HG02571 (cell line): ENCODE measurements around the gene FOXE3.

Experiments used
- ATAC-seq: cut with Tn5 transposase; IDR thresholded peaks from one replicate; pipeline ENCODE4 v1.9.1; 2021; ENCODE audit warnings: mild to moderate bottlenecking, moderate library complexity; ENCODE audit not compliant: unreplicated experiment

FOXE3 gene

DNA sequence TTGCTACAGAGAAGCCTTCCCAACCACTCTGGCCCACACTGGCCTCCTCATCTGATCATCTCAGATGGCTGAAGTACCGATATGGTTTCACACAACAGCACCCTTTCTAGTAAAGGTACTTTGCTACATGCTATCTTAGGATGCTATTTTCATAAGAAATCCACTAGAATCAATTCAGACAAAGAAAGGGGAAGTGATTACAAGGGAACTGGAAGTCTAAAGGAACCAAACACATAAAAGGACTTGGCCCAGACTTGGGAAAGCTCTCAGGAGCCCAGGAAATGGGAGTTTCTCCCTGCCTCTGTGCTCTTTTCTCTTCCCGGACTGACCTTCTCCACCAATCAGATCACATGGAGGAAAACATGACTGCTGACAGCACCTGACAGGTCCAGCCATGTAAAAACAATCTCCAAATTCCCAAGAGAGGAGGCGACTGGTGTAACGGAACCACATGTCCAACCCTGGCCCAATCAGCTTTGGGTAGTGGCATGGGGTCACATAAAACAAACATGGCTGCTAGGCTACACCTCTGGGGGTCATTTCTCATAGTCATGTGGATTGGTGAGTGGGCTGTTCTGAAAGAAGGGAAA lies 12.7 kb upstream of the FOXE3 start:
- no peak for ATAC-seq

DNA sequence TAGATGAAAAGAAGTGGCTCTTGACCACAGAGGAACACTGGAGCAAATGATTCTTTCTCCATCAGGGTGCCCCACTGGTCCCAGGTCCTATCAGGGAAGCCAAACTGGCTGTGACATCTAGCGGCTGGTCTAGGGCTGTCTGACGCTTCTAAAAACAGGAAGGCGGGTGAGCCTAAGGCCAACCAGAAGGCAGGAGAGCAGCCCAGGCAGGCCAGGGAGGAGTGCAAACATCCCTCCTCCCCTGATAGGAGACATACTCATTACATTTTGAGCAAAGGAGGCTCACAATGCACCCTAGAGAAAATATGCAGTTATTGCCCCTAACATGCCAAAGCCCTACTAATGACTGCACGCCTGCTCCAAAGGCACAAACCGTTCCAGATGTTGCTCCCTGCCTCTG lies 10.4 kb upstream of the FOXE3 start:
- no peak for ATAC-seq

DNA sequence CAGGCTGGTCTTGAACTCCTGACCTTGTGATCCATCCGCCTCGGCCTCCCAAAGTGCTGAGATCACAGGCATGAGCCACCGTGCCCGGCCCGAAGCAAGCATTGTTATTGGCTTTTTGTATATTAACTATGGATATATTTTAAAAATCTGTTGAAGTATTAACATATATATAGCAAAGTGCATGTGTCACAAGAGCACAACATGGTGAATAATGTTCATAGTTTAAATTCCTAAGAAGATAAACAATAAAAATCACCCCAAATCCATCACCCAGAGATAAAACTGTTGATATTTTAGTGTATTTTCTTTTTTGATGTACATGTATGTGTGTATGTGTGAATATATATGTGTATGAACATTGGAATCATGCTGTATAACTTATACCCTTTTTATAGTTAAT lies 9.1 kb upstream of the FOXE3 start:
- ATAC-seq, result no peak

DNA sequence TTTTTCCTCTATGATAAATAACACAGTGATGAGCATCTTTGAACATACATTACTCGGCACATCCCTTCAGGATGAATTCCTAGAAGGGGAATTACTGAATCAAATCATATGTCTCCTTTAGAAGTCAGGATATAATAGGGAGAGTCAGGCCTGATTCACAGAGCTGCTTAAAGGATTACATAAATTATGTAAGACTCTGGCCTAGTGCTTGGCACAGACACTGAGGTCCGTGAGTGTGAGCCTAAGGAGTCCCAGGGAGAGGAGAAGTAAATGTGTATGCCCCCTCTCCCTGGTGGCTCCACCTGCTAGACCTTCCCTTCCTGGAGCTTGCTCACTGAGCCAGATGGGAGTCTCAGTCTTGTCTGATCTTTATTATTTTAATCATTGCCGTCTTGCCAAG lies 8.6 kb upstream of the FOXE3 start:
- no peak for ATAC-seq

DNA sequence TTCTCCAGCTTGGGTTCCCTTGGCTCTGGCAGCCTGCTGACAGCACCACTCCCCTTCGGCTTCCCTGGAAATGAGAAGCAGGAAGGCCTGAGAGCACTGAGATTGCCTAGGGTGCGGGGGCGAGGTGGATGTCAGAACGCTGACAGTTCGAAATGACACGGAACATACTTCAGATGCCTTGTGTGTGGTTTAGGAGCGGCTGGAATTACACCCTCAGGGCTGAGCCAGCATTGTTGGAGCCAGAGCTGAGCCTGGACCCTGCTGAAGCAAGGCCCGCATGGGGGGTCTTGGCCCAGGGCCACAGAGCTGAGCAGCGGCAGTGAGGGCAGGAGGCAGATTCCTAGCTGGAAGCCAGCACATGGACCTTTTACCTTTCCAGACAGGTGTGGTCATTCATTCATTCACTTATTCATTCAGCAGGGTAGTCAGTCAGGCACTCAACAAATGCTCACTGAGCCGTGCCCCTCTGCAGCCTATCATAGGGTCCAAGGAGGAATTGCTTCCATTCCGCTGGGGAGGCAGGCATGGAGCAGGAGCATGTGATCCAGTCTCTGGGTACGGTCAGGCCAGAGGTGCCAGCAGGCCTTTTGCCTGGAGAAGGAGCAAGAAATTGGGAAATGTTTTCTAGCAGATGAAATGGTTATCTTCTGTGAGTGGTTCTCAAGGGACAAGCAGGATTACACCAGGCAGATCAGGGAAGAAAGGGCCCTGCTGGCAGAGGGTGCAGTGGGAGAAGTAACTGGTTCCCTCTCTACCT lies 6.6 kb upstream of the FOXE3 start:
- no peak for ATAC-seq

DNA sequence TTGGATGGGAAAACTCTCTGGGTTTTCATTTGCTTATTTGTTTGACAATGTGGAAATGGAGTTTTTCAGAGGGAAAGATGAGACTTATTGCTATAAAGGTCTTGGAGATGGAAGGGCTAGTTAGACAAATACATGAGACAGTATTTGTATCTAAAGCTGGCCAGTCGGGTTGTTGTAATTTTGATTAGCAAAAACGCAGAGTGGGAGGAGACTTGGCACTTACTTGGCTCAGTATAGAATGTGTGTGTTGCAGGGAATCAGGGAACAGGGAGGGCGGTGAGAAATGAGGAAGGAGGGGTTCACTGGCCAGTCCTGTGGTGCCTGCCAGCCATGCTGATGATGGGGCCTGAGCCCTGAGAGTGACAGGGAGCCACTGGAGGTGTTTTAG lies 6.0 kb upstream of the FOXE3 start:
- ATAC-seq, result no peak

DNA sequence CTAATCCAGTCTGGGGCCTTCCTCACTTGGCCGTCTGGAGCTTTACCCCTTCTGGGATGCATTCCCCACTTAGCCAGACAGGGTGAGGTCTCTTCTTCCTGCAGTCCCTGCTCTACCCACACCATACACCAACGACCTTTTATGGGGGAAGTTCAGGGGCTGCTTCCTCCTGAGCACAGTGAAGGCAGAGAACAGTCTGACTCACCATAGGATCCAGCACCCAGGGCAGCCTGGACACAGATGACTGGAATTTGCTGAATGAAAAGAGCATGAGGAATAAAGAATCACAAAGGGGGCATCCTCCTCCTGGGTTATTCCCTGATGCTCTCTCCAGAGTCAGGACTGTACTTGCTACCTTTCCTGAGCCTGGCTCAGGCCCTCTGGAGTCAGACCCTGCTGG lies 4.6 kb upstream of the FOXE3 start:
- no peak for ATAC-seq

DNA sequence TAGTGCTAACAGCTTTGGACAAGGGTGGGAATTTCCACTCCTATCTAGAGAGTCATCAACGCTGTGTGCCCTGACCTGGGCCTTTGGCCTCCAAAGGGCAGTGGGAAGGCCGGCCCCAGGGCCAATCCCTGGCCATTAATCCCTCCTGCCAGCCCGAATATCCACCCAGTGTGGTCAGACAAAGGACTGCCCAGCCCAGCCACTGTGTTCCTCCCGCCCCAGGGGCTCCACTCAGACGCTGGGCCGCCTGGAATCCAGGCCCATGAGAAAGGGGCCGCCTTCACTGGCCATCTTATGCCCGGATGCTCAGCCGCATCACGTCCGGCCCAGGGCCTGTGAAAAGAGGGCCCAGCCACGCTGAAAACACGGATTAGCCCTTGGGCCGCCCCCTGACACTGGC lies 3.6 kb upstream of the FOXE3 start:
- ATAC-seq, result no peak

DNA sequence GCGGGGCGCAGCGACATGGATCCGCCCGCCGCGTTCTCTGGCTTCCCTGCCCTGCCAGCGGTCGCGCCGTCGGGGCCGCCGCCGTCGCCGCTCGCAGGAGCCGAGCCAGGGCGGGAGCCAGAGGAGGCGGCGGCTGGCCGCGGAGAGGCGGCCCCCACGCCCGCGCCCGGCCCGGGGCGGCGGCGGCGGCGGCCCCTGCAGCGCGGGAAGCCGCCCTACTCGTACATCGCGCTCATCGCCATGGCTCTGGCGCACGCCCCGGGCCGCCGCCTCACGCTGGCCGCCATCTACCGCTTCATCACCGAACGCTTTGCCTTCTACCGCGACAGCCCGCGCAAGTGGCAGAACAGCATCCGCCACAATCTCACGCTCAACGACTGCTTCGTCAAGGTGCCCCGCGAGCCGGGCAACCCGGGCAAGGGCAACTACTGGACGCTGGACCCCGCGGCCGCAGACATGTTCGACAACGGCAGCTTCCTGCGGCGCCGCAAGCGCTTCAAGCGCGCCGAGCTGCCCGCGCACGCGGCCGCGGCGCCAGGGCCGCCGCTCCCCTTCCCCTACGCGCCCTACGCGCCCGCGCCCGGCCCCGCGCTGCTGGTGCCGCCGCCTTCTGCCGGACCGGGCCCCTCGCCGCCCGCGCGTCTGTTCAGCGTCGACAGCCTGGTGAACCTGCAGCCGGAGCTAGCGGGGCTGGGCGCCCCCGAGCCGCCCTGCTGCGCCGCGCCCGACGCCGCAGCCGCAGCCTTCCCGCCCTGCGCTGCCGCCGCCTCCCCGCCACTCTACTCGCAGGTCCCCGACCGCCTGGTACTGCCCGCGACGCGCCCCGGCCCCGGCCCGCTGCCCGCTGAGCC lies 459 bp downstream of the FOXE3 start:
- ATAC-seq, result no peak

DNA sequence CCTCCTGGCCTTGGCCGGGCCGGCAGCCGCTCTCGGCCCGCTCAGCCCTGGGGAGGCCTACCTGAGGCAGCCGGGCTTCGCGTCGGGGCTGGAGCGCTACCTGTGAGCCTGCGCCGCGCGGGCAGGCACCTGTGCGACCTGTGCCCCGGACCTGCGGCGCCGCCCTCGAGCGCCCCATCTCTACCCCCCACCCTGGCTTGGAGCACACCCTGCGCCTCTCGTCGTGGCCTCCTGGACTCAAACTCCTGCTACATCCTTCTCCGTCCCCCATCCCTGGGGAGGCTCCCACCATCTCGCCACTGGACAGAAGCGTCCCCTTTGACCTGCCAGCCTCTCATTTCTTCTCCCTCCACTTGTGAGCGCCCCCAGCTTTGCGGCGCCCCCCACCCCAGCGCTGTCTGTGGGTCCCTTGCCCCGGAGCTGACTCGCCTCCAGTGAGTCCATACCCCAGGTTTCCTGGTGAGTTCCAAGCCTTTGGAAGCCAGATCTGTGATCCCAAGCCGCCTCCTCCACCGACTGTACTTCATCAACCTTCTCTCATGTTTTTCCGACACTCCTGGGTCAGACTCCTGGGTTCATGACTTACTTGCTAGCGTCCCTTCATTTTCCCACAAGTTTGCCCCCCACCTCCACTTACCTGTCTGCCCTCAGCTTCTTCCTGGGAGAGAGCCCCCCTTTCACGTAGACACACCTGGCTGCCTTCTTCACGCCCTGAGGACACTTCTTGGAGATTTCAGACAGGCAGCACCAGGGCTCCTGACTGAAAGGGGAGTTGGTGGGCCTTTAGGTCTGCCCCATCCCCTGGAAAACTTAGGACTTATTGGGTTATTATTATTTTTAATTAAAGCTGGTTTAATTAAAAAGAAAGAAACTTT lies 1.3 kb downstream of the FOXE3 start:
- no peak for ATAC-seq

DNA sequence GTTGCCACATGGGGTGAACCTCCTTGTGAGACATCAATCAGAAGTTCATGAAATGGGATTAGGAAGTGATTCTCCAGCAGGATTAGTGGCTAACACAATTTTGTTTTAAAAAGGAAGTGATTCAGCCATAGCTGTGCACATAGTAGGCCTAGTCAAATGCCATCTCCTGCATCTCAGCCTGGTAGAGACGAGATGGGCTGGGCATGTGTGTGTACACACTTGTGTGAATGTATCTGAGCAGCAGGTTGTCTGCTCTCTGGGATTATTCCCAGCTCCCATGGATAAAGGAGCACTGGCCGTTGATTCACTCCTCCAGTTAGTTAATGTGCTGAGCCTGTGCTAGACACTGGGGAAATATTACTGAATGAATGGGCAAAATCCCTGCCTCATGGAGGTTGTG lies 2.0 kb downstream of the FOXE3 start:
- ATAC-seq, result no peak

DNA sequence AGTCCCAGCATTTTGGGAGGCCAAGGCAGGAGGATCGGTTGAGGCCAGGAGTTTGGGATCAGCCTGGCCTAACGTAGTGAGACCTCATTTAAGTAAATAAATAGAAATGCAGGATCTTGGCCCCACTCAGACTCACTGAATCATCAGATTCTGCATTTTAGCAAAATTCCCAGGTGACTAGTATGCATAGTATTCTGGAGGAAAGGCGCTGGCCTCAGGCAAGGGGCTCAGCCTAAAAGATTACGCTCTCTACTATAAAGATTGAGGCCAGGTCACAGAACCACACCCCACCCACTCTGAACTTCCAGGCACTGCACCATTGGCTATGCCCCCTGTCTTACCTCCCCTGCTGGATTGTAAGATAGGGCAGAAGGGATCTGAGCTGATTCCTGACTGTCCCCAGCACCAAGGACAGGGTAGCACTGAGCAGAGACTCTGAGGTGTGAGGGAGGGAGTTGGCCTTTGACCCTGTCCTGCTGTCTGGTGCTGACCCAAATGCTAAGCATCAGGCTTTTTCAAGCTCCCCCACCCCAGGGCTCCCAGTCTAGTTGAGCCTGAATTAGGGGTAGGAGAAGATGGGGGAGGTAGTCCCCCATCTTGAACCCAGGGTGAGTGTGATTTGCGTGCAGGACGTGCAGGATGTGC lies 2.7 kb downstream of the FOXE3 start:
- ATAC-seq, result no peak

DNA sequence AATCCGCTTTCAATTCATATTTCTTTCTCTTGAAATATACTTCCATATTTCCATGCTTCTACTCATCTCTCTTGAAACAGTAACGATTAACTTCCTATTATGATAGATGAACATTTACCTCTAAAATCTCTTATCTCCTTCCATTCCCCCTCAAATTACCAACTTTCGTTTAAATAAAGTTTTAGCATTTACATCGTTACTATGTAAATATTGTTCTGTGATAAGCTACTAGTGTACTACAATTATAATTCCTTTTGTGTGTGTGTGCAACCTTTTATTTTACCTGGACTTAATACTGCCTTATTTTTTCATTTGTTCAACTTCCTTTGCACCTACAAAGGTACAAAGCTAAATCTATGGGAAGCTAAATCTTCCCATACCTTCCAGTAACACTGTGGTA lies 4.5 kb downstream of the FOXE3 start:
- ATAC-seq, result no peak

DNA sequence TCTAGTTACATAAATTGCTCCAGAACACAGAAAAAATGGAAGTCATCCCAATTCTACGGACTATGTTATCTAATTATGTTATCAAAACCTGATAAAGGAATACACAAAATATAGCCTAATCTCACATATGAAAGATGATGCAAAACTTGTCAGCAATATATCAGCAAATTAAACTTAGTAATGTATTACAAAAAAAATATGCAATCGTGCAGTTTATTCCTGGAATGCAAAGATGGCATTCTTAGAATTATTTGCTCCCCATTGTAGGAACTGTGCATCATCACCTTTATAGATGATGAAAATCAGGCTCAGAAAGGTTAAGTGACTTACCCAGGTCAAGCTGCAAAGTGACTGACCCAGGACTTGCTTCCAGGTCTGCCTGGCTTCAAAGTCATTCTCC lies 7.8 kb downstream of the FOXE3 start:
- no peak for ATAC-seq

DNA sequence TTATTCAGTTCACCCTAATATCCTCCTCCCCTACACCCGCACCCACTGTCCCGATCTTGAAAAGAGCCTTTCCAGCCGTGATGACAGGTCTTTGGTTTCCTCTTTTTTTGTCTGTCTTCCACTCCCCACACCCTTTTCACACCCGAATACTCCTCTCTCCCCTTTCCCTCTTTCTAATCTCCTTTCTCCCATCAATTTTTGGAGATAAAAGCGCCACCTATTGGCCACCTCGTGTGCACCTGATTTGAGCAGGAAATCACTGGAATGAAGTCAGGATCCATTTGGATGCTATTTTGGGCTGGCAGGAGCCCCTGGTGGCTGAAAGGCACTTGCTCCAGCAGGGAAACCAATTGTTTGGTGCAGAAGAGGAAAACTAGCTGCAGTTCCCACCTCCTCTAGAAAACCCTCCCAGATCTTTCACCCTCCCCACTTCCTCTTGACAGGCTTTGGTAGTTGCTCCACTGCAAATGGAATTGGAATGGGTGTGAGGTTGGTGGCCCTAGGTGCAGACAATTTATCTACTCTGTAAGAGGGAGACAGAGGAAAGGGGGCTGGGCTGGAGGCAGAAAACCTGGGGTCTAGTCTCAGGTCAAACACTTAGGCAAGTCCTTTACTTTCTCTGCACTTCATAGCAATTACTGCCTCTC lies 8.4 kb downstream of the FOXE3 start:
- ATAC-seq, result no peak

DNA sequence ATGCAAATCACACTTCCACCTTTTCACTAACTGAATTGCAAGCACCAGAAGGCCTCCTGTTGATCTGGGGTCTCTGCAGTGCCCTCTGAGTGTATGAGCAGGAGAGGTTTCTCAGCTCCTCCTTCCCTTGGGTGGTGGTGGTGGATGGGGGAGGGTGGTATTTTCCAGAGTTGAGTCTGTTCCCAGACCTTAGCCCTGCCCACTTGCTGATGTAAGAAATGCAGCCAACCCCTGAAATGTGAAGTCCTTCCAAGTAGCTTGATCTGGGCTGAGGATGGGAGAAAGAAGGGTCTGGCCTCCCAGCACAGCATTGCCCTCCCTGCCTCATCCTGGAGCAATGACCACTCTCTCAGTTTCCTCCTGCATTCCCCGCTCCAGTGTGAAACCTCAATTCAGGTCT lies 15.4 kb downstream of the FOXE3 start:
- ATAC-seq, result no peak

DNA sequence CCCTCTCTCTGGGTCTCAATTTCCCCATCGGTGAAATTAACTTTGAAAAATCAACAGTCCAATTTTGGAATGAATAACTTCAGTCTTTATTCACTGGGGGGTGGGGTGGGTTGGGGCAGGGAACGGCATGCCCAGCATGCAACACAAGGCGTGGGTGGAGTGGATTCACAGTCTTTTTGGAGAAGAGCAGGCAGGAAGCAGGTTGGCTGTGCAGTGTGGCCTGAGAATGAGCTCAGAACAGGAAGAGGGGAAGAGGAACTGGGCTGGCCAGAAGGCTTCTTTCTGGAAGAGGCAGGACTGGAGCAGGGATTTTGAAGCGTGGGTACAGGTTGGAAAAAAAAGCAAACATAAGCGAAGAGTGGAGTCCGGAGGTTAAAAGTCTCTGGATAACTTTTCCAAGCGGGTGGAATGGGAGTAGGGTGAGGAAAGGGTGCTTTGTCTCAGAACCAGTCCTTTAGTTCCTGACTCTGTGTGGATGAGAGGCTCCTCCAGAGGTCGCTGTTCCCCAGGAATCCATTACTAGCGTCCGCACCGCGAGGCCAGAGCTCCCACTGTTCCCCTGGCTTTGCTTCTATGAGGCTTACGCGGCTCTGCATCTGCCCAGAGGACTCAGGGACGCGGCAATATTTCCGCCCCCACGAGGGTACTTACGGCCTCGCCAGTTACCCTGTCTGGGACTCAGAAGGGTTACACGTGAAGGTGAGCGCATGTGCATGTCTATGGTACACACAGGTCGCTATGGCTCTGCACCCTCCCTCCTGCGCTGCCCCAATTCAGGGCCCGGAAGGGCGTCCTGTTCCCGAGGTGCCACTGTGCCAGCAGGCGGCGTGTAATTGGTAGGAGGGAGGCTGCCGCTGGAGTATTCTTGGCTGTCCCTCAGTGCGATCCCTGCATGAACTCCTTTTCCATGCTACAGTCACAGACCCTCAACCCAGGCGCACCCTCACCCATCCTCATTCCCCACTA lies 16.3 kb downstream of the FOXE3 start:
- no peak for ATAC-seq

DNA sequence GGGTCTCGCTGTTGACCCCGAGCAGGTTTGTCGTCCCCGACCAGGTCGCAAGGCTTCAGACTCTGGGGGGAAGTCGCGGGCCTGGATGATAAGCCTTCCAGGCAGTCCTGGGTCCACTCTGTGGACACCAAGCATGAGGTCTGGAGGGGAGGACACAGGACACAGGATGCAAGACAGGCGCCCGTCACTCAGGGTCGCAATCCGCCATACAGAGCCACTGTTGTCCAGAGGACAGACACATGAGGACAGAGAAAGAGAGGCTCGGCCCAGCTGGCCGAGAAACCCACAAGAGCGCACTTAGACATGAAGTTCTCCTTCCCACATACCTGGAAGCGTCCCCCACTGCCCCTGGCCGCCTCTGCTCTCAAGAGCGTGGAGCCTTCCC lies 16.9 kb downstream of the FOXE3 start:
- no peak for ATAC-seq

DNA sequence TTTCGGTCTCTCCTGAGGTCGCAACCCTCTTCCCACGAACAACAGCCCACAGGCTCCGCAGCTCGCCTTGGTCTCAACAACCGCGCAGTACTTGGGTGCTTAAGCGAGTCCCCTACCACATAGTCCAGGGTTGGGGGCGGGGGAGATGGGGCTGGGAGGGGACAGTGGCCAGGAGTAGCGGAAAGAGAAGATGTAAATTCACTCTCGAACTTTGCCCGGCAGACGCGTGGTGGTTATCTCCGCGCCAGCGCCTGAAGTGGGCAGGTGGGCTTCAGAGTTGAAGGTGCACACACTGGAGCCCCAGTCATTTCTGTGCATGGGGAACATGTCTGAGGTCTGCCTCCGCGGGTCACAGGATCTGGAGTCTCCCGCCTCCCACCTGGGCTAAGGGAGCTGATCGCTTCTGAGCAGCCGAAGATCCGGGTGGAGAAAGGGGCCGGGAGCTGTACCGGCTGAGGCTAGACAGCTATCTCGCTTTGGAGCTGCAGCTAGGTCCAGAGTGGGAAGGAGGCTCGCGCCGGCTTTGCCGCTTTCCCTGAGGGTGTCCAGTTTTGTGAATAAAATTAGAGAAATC lies 17.5 kb downstream of the FOXE3 start:
- ATAC-seq, result no peak
